ENCODE measurements around the gene DOCK2.

Gene DOCK2

GRCh38 chr5:169785771-169786618 lies 148.9 kb downstream of the DOCK2 start:
- no peaks in the 10 kb centered on the region for H3K36me3 ChIP-seq (ENCODE audit: control insufficient read depth in 2 of 2, insufficient read depth in 1 of 2, low read length in 2 of 2)
- H3K9me3 ChIP-seq (ENCODE audit: control insufficient read depth, insufficient read depth, low read depth, low read length) = no peaks in the 10 kb centered on the region
- POLR2A ChIA-PET = no interaction called here
- no peaks in the 10 kb centered on the region for H3K4me1 ChIP-seq (ENCODE audit: control insufficient read depth, insufficient read depth, low read length)
- H3K4me3 ChIP-seq (ENCODE audit: low read depth, low read length) = no peak overlapping the region
- CTCF ChIA-PET = no interaction called here
- no peak overlapping the region for H3K27ac ChIP-seq (ENCODE audit: extremely low read depth, low read depth, low read length)
- no peak for TF ChIP-seq ZNF785 (tag by site-specific recombination; IDR thresholded peaks at IDR 0.05)
- peak; percentile 54 for TF ChIP-seq ZNF157 (tag by site-specific recombination; IDR thresholded peaks at IDR 0.05)
- TF ChIP-seq ZNF473 (tag by site-specific recombination; IDR thresholded peaks at IDR 0.05) = no peak
- TF ChIP-seq ZNF138 (tag by site-specific recombination; IDR thresholded peaks at IDR 0.05; ENCODE audit: borderline replicate concordance) = no peak

GRCh38 chr5:169788168-169788567 lies 151.1 kb downstream of the DOCK2 start:
- TF ChIP-seq ZNF530 (tag by site-specific recombination; IDR thresholded peaks at IDR 0.05; ENCODE audit: low read depth) = no peak
- H3K9me3 ChIP-seq (ENCODE audit: control insufficient read depth, insufficient read depth, low read depth, low read length) = no peaks in the 10 kb centered on the region
- ChIA-PET CTCF (interaction anchor here (0.5 to 1.4 kb wide), 3 partner anchors 10 to 841 kb away, joined by 3 to 4 read pairs (median 3); no protein-coding TSS in a partner anchor), POLR2A (no interaction called here)
- no peaks in the 10 kb centered on the region for H3K4me1 ChIP-seq (ENCODE audit: control insufficient read depth, insufficient read depth, low read length)
- H3K4me3 ChIP-seq (ENCODE audit: low read depth, low read length) = no peak overlapping the region
- H3K27ac ChIP-seq (ENCODE audit: extremely low read depth, low read depth, low read length) = no peak overlapping the region
- H3K36me3 ChIP-seq (ENCODE audit: control insufficient read depth in 2 of 2, insufficient read depth in 1 of 2, low read length in 2 of 2) = no peaks in the 10 kb centered on the region

GRCh38 chr5:169789417-169789940 lies 152.4 kb downstream of the DOCK2 start:
- H3K4me1 ChIP-seq (ENCODE audit: control insufficient read depth, insufficient read depth, low read length) = no peaks in the 10 kb centered on the region
- TF ChIP-seq ZNF830 (tag by site-specific recombination; IDR thresholded peaks at IDR 0.05; ENCODE audit: low read depth) (no peak), RBAK (tag by site-specific recombination; IDR thresholded peaks at IDR 0.05) (no peak), EGR2 (tag by site-specific recombination; IDR thresholded peaks at IDR 0.05; ENCODE audit: low read depth) (no peak), GLI2 (tag by site-specific recombination; IDR thresholded peaks at IDR 0.05; ENCODE audit: borderline replicate concordance, low read depth) (no peak)
- ChIA-PET CTCF (interaction anchor here (1.4 kb wide), 1 partner anchor 9 kb away, joined by 4 read pairs; no protein-coding TSS in a partner anchor), POLR2A (no interaction called here)
- H3K36me3 ChIP-seq (ENCODE audit: control insufficient read depth in 2 of 2, insufficient read depth in 1 of 2, low read length in 2 of 2) = no peaks in the 10 kb centered on the region
- no peak overlapping the region for H3K27ac ChIP-seq (ENCODE audit: extremely low read depth, low read depth, low read length)
- no peak overlapping the region for H3K4me3 ChIP-seq (ENCODE audit: low read depth, low read length)
- H3K9me3 ChIP-seq (ENCODE audit: control insufficient read depth, insufficient read depth, low read depth, low read length) = no peaks in the 10 kb centered on the region

GRCh38 chr5:169791251-169791650 lies 154.2 kb downstream of the DOCK2 start:
- CTCF ChIA-PET = no interaction called here
- POLR2A ChIA-PET = no interaction called here

More at GRCh38 chr5:169791251-169791650, 154.2 kb downstream of the DOCK2 start:
- H3K36me3 ChIP-seq (ENCODE audit: control insufficient read depth in 2 of 2, insufficient read depth in 1 of 2, low read length in 2 of 2) = no peaks in the 10 kb centered on the region
- no peak overlapping the region for H3K4me3 ChIP-seq (ENCODE audit: low read depth, low read length)
- no peak overlapping the region for H3K27ac ChIP-seq (ENCODE audit: extremely low read depth, low read depth, low read length)
- TF ChIP-seq ZBTB10 (tag by site-specific recombination; IDR thresholded peaks at IDR 0.05) = no peak
- TF ChIP-seq ZNF449 (tag by site-specific recombination; IDR thresholded peaks at IDR 0.05) = 0 out of 2 replicates have a peak, but pooled peaks have one; percentile 26
- no peaks in the 10 kb centered on the region for H3K9me3 ChIP-seq (ENCODE audit: control insufficient read depth, insufficient read depth, low read depth, low read length)
- no peaks in the 10 kb centered on the region for H3K4me1 ChIP-seq (ENCODE audit: control insufficient read depth, insufficient read depth, low read length)

All from HEK293 (cell line).